SJCRH30 (cell line): Measurements from ENCODE around the gene SLC12A8. TPM values are rescaled to one million over a fixed set of nuclear protein-coding genes. Genes with fewer than 3 reads are reported as not detected.

ENCODE experiments used
- DNase-seq, 2 experiments: peaks; one replicate each; pipeline ENCODE4 v3.0.0-alpha.2; 2015 to 2020
- H3K27ac ChIP-seq: fragments of 250-450 bp; sonication (Bioruptor Pico); 2 replicates; pipeline ENCODE4 v1.5.1; 2020; ENCODE audit warnings: mild to moderate bottlenecking, moderate library complexity
- H3K27me3 ChIP-seq: fragments of 250-450 bp; sonication (Bioruptor Pico); 2 replicates; pipeline ENCODE4 v1.5.1; 2020; ENCODE audit warnings: mild to moderate bottlenecking, moderate library complexity
- H3K36me3 ChIP-seq: fragments of 250-450 bp; sonication (Bioruptor Pico); 2 replicates; pipeline ENCODE4 v1.5.1; 2020; ENCODE audit warnings: mild to moderate bottlenecking, moderate library complexity
- H3K4me1 ChIP-seq: fragments of 250-450 bp; sonication (Bioruptor Pico); 2 replicates; pipeline ENCODE4 v1.5.1; 2020; ENCODE audit warnings: mild to moderate bottlenecking, moderate library complexity
- H3K4me3 ChIP-seq: fragments of 250-450 bp; sonication (Bioruptor Pico); 2 replicates; pipeline ENCODE4 v1.5.1; 2020; ENCODE audit warnings: mild to moderate bottlenecking, moderate library complexity
- H3K9me3 ChIP-seq: fragments of 250-450 bp; sonication (Bioruptor Pico); replicated peaks from 2 replicates; pipeline ENCODE4 v1.5.1; 2020; ENCODE audit warnings: mild to moderate bottlenecking, moderate library complexity
- total RNA-seq: library from RNA; depleted of rRNA; stranded (reverse); fragments of >200 nt; shearing (Covaris generic); gene quantifications from 2 replicates; pipeline ENCODE4 v1.2.3, GENCODE V29; 2014

The SLC12A8 gene
- total RNA-seq, 1 experiment from 2014 or later: 3.7 TPM

DNA sequence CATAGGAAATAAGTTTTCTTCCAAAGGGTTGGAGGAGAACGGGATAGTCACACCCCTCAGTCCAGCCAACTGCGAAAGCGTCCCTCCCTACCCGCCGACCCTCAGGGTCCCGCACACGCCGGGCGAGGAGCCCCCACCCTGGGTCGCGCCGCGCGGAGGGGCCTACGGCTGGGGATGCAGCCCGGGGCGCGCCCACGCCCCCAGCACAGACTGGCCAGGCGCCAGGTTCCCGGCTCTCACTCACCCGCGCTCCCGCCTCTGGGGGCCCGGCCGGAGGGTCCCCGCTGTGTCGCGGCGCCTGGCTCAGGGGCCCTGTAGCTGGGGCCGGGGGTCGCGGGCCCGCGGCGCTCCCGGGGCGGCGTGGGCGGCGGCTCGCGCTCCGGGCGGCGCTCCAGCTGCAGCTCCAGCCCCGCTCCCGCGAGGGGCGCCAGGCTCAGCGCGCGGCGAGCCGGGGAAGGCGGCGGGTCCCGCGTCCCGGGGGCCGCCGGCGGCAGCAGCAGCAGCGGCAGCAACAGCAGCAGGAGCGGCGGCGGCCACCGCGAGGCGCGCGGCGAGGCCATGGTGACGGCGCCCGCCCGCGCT is 157.1 kb downstream of the SLC12A8 start:
- H3K36me3 ChIP-seq: peaks cover 3% of the 10 kb centered on the region
- DNase-seq: peak; percentile 22 to 45
- peak overlapping the region; percentile 90 for H3K4me3 ChIP-seq
- H3K27me3 ChIP-seq: no peaks in the 10 kb centered on the region
- H3K9me3 ChIP-seq: no peaks in the 10 kb centered on the region
- peaks cover 39% of the 10 kb centered on the region for H3K4me1 ChIP-seq
- peak overlapping the region; percentile 50 for H3K27ac ChIP-seq

DNA sequence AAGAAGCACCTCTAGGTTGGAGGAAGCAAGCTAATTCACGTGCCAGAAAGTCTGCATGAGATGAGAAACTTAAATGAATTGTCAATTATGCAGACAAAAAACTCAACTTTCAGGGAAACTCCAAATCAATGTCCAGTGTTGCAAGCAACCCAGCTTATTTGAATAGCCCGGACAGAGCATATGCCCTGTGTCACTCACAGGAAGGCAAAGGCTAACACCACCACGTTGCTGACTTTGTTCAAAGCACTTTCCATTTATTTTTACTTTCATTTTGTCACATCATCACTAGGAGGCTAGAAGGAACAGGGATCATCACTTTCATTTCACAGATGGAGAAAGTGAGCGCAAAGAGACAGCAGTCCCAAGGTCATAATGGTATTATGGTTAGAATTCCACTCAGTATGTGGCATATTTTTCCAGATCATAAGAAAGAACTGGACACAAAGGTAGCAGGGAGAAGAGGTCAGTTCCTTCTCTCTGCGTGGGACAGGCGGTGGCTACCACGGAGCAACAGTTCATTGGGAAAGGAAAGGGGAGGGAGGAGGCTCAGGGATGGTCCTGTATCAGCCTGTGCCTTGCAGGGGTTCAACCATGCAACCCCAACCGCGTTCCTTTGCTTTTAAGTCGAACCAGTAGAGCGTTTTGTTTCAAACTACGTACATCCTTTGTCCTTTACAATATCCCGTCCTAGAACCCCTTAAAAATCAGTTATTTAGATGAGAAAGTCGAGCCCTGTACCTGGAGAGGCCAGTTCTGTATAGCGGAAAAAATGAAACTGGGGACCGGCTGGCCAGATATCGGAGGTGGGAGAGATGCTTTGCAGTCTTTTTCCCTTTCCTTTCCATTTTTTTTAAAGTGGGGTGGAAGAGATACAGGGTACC is 157.9 kb downstream of the SLC12A8 start:
- Histone ChIP-seq H3K27me3 (no peaks in the 10 kb centered on the region), H3K4me1 (peaks cover 39% of the 10 kb centered on the region), H3K36me3 (peaks cover 6% of the 10 kb centered on the region), H3K9me3 (no peaks in the 10 kb centered on the region), H3K27ac (peak overlapping the region; percentile 50), H3K4me3 (peak overlapping the region; percentile 90)
- DNase-seq: peak; percentile 41 to 60

- Histone ChIP-seq H3K9me3 (no peaks in the 10 kb centered on the region), H3K27me3 (no peaks in the 10 kb centered on the region), H3K4me3 (peak overlapping the region; percentile 90), H3K27ac (peak overlapping the region; percentile 50), H3K36me3 (peaks cover 6% of the 10 kb centered on the region), H3K4me1 (peaks cover 39% of the 10 kb centered on the region)
- DNase-seq: no peak
These were observed 158.5 kb downstream of the SLC12A8 start for GRCh38 chr3:125054062-125054448.

DNA sequence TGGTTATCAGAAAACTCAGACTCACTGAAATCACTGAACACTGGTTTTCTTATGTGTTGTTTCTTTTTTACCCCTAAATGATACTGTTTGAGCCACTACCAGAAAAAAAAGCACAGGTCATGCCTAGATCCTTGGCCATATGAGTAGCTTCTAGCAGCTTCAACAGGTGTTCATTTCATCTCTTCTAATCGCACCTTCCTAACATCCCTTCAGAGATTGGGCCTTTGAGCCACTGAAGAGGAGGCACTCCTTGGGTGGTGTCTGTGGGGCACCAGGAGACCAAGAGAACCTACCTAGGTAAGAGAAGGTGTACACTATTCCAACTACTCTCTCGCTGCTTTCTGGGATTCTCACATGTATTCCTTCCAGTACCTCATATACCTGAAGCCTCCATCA is 159.2 kb downstream of the SLC12A8 start:
- no peak for DNase-seq
- no peak overlapping the region for H3K4me3 ChIP-seq
- no peaks in the 10 kb centered on the region for H3K27me3 ChIP-seq
- H3K9me3 ChIP-seq: no peaks in the 10 kb centered on the region
- H3K27ac ChIP-seq: no peak overlapping the region
- H3K36me3 ChIP-seq: peaks cover 6% of the 10 kb centered on the region
- peaks cover 39% of the 10 kb centered on the region for H3K4me1 ChIP-seq

- Histone ChIP-seq H3K4me3 (0 out of 2 replicates have a peak overlapping the region, but pooled peaks have one; percentile 0), H3K4me1 (peaks cover 39% of the 10 kb centered on the region), H3K9me3 (no peaks in the 10 kb centered on the region), H3K27me3 (no peaks in the 10 kb centered on the region), H3K36me3 (peaks cover 6% of the 10 kb centered on the region), H3K27ac (0 out of 2 replicates have a peak overlapping the region, but pooled peaks have one; percentile 3)
- peak; percentile 46 to 59 for DNase-seq
These were observed 159.8 kb downstream of the SLC12A8 start for GRCh38 chr3:125052624-125053303.

DNA sequence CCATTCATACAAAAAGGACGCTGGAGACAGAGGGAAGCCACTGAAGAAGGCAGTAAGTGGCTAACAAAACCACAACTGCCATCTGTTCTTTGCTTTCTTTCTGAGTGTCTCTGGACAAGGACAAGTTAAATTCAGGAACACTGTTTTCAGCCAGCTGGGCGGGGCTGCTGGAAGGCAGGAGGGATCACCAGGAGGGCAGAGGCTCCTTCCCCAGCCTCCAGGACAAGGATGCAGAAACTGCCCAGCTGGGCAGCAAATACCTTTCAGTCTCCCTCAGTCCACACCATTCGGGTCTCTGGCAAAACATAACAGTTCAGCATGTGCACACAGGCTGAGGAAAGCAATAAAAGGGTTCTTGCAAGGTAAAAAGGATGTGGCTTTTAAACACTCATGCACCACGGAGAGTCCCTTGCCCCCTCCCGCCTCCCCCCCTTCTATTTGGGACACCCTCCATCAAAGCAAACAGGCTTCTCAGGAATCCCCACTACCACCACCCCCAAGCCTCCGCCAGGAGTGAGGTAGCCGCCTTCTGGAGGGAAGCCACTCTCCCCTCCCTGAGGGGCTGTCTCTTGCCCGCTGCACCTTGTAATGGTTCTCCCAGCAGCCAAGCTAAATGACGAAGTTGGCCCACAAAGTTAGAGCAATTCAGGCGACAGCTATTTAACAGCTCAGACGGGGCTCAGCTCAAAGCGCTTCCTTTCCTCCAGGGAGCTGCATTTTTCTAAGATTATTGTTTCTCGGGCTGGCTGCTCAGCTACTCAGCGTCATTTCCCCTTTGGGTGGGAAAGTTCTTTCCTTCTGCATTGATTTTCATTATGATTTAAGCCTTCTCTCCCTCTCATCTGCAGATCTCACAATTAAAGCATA is 160.6 kb downstream of the SLC12A8 start:
- H3K27ac ChIP-seq: 0 out of 2 replicates have a peak overlapping the region, but pooled peaks have one; percentile 3
- H3K9me3 ChIP-seq: no peaks in the 10 kb centered on the region
- peaks cover 34% of the 10 kb centered on the region for H3K4me1 ChIP-seq
- H3K36me3 ChIP-seq: peaks cover 6% of the 10 kb centered on the region
- 0 out of 2 replicates have a peak overlapping the region, but pooled peaks have one; percentile 0 for H3K4me3 ChIP-seq
- no peaks in the 10 kb centered on the region for H3K27me3 ChIP-seq
- DNase-seq: peak; percentile 73 to 83

DNA sequence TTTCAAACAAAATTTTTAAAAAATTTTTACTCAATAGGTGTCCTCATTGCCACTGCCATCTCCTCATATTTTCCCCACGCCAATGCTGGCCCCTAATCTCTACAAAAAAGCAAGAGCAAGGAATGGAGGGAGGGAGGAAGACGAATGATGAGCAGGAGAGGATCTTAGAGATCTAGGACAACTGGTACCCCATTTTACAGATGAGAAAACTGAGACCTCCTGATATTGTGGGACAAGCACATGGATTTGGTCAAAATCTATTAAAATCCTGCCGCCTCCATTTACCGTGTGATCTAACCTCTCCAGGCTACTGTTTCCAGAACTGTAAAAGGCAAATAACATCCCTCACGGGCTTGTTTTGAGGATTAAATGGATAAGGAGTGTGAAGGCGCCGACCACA is 161.3 kb downstream of the SLC12A8 start:
- no peak overlapping the region for H3K4me3 ChIP-seq
- no peak overlapping the region for H3K27ac ChIP-seq
- no peaks in the 10 kb centered on the region for H3K27me3 ChIP-seq
- peaks cover 33% of the 10 kb centered on the region for H3K4me1 ChIP-seq
- H3K36me3 ChIP-seq: peaks cover 6% of the 10 kb centered on the region
- H3K9me3 ChIP-seq: no peaks in the 10 kb centered on the region
- no peak for DNase-seq

GRCh38 chr3:125050488-125051090 is 162.0 kb downstream of the SLC12A8 start:
- Histone ChIP-seq H3K4me3 (no peak overlapping the region), H3K27ac (no peak overlapping the region), H3K9me3 (no peaks in the 10 kb centered on the region), H3K36me3 (peaks cover 6% of the 10 kb centered on the region), H3K4me1 (peaks cover 38% of the 10 kb centered on the region), H3K27me3 (no peaks in the 10 kb centered on the region)
- no peak for DNase-seq

DNA sequence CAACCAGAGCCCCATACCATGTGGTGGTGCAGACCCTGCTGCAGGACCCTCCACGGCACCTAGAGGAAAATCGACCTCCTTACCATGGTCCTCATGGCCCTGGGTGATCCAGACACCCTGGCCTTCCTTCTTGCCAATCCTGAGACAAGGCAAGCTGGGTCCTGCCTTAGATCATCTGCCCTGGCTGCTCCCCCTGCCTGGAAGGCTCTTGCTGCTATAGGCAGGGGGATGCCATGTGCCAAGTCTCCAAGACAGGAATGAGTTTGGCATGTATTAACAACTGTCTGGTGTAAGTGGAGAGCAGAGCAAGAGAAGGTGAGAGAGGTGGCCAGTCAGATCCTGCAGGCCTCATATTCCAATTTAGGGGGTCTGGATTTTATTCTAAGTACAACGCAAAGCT is 164.3 kb downstream of the SLC12A8 start:
- Histone ChIP-seq H3K9me3 (no peaks in the 10 kb centered on the region), H3K4me1 (peaks cover 33% of the 10 kb centered on the region), H3K4me3 (no peak overlapping the region), H3K36me3 (peaks cover 6% of the 10 kb centered on the region), H3K27me3 (no peaks in the 10 kb centered on the region), H3K27ac (no peak overlapping the region)
- no peak for DNase-seq

- Histone ChIP-seq H3K4me1 (peaks cover 13% of the 10 kb centered on the region), H3K27me3 (no peaks in the 10 kb centered on the region), H3K27ac (no peak overlapping the region), H3K36me3 (peaks cover 6% of the 10 kb centered on the region), H3K9me3 (no peaks in the 10 kb centered on the region), H3K4me3 (no peak overlapping the region)
- DNase-seq: peak; percentile 73 to 74
These were observed 166.6 kb downstream of the SLC12A8 start for GRCh38 chr3:125045965-125046364.

DNA sequence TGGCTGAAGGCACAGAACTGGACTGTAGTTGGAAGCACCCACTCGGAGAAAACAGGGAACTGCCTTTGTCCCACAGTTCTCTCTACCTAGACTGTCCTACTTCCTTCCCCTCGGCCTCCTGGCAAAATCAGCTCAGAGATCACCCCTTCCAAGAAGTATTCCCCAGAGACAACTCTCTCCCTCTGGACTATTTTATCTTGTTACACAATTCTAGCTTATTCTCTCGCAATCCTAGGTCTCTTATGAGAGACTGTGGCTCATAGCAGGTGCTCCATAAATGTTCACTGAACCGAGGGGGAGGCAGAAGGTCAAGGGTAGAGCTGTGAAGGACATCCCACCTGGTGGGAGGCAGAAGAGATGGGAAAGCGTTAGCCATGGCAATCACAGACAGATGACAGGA is 167.4 kb downstream of the SLC12A8 start:
- Histone ChIP-seq H3K4me3 (no peak overlapping the region), H3K4me1 (peaks cover 15% of the 10 kb centered on the region), H3K36me3 (peaks cover 1% of the 10 kb centered on the region), H3K27me3 (no peaks in the 10 kb centered on the region), H3K9me3 (no peaks in the 10 kb centered on the region), H3K27ac (no peak overlapping the region)
- DNase-seq: no peak

DNA sequence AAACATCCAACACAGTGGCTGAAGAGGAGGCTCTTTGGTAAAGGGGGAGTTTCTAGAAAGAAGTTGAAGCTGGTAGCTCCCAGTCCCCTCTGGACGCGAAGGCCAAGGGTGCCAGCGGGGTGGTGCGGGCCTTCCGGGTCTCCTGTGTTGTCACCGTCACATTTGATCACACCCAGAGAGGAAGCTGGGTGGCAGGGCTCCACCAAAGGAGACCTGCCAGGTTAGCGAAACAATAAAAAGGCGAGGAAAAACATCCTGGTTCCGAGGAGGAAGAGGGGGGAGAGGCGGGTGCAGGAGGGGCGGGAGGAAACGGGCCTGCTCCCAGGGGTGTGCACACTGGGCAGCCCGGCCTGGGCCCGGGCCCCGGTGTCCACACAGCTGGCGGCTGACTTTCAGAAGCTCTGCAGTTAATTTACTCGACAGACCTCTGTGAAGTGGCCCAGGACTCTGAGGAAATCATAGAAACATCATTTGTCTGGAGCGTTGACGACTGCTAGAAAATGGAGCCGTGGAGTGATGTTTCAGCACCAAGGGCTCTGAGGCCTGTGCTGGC is 168.9 kb downstream of the SLC12A8 start:
- no peaks in the 10 kb centered on the region for H3K9me3 ChIP-seq
- H3K27me3 ChIP-seq: no peaks in the 10 kb centered on the region
- H3K4me1 ChIP-seq: peaks cover 30% of the 10 kb centered on the region
- no peaks in the 10 kb centered on the region; the same call in 1 of the 2 replicates for H3K36me3 ChIP-seq
- no peak overlapping the region for H3K4me3 ChIP-seq
- no peak overlapping the region for H3K27ac ChIP-seq
- DNase-seq: no peak

- no peak overlapping the region for H3K27ac ChIP-seq
- no peak overlapping the region for H3K4me3 ChIP-seq
- H3K36me3 ChIP-seq: no peaks in the 10 kb centered on the region; the same call in 1 of the 2 replicates
- peaks cover 38% of the 10 kb centered on the region for H3K4me1 ChIP-seq
- no peak for DNase-seq
- no peaks in the 10 kb centered on the region for H3K9me3 ChIP-seq
- no peaks in the 10 kb centered on the region for H3K27me3 ChIP-seq
These were observed 169.7 kb downstream of the SLC12A8 start for GRCh38 chr3:125042725-125043406.
